Breast epithelium (tissue), 3 donors: ENCODE results near the gene PCSK5.

Source experiments
- POLR2A ChIP-seq: fragments of 450-650 bp; IDR thresholded peaks from one replicate; pipeline ENCODE4 v1.6.1; 2016; ENCODE audit warnings: antibody characterized with exemption, mild to moderate bottlenecking, moderate library complexity
- POLR2AphosphoS5 ChIP-seq, 3 donors: sonication (generic); formaldehyde crosslinking; IDR thresholded peaks; one replicate each; pipeline ENCODE4 v1.6.1; 2017; ENCODE audit warnings: antibody characterized with exemption in 3 of 3
- TF ChIP-seq, protein P1 (sequence below), 3 donors: fragments of 450-650 bp; IDR thresholded peaks; one replicate each; pipeline ENCODE4 v1.5.1; 2016 to 2017; ENCODE audit warnings: antibody characterized with exemption in 3 of 3, mild to moderate bottlenecking in 3 of 3, moderate library complexity in 3 of 3

DNA sequence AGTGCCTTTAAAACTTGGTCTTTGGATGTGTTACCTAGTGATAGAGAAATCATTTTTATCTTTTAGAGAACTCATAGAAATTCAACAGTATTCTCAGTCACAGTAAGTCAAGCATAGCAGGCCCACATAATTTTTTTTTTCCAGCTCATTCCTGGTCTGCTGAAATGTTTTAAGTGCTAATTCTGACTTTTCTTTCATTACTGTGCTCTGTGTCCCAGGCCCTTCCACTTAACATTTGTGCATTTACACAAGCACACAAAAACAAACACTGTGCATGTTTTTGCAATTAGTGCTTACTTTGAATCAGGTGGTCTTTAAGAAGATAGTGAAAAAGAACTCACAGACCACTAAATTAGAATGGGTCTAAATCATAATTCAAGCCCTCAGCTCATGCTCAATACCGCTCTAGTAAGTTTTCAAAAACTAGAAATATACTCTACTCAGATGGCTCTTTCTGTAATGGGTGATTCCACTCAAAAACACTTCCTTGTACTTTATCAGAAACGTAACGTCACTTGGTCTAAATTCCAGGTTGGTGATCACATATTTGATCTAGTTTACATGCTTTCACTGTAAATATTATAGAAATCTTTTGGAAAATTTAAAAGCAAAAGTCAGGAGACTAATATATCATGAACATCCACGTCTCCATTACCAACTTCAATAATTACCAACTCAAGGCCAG is 107.8 kb downstream of the PCSK5 start:
- TF ChIP-seq, protein P1, sequence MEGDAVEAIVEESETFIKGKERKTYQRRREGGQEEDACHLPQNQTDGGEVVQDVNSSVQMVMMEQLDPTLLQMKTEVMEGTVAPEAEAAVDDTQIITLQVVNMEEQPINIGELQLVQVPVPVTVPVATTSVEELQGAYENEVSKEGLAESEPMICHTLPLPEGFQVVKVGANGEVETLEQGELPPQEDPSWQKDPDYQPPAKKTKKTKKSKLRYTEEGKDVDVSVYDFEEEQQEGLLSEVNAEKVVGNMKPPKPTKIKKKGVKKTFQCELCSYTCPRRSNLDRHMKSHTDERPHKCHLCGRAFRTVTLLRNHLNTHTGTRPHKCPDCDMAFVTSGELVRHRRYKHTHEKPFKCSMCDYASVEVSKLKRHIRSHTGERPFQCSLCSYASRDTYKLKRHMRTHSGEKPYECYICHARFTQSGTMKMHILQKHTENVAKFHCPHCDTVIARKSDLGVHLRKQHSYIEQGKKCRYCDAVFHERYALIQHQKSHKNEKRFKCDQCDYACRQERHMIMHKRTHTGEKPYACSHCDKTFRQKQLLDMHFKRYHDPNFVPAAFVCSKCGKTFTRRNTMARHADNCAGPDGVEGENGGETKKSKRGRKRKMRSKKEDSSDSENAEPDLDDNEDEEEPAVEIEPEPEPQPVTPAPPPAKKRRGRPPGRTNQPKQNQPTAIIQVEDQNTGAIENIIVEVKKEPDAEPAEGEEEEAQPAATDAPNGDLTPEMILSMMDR (IDR thresholded peaks at IDR 0.05), result no peak
- TF ChIP-seq POLR2AphosphoS5 (IDR thresholded peaks at IDR 0.05) (no peak), POLR2A (no peak)
